ENCODE data around the gene MAN1C1.
A peak's percentile ranks its signal among the peaks of the same experiment; 100 is the strongest.

The MAN1C1 gene

GRCh38 chr1:25614501-25615171 is 2.0 kb upstream of the MAN1C1 start:
- TF ChIP-seq CTCF (IDR thresholded peaks at IDR 0.05): no peak
- H3K4me2 ChIP-seq (ENCODE audit: low read length): no peak overlapping the region
- no peaks in the 10 kb centered on the region for H3K4me1 ChIP-seq
- H3K9me3 ChIP-seq (ENCODE audit: control insufficient read depth, low read length): no peaks in the 10 kb centered on the region
- H3K4me3 ChIP-seq (ENCODE audit: low read depth, low read length): no peak overlapping the region
- no peaks in the 10 kb centered on the region for H3K36me3 ChIP-seq (ENCODE audit: control insufficient read depth, insufficient read depth, low read length)
- H3K79me2 ChIP-seq: no peaks in the 10 kb centered on the region
- H3K9ac ChIP-seq: no peak overlapping the region
- H3K27ac ChIP-seq: no peak overlapping the region
- no peaks in the 10 kb centered on the region for H3K27me3 ChIP-seq (ENCODE audit: control insufficient read depth, insufficient read depth, low read length)
- no peak overlapping the region for H2AFZ ChIP-seq

GRCh38 chr1:25615172-25615541 is 1.4 kb upstream of the MAN1C1 start:
- Histone ChIP-seq H3K9ac (no peak overlapping the region), H2AFZ (no peak overlapping the region), H3K4me3 (ENCODE audit: low read depth, low read length) (no peak overlapping the region), H3K4me2 (ENCODE audit: low read length) (no peak overlapping the region), H3K9me3 (ENCODE audit: control insufficient read depth, low read length) (no peaks in the 10 kb centered on the region), H3K36me3 (ENCODE audit: control insufficient read depth, insufficient read depth, low read length) (no peaks in the 10 kb centered on the region), H3K27ac (no peak overlapping the region), H3K27me3 (ENCODE audit: control insufficient read depth, insufficient read depth, low read length) (no peaks in the 10 kb centered on the region), H3K4me1 (no peaks in the 10 kb centered on the region), H3K79me2 (no peaks in the 10 kb centered on the region)
- TF ChIP-seq CTCF (IDR thresholded peaks at IDR 0.05): no peak

GRCh38 chr1:25615563-25616094 is 962 bp upstream of the MAN1C1 start:
- no peaks in the 10 kb centered on the region for H3K27me3 ChIP-seq (ENCODE audit: control insufficient read depth, insufficient read depth, low read length)
- H3K9ac ChIP-seq: no peak overlapping the region

GRCh38 chr1:25616987-25617624 is 515 bp downstream of the MAN1C1 start:
- H3K4me1 ChIP-seq: no peaks in the 10 kb centered on the region
- no peaks in the 10 kb centered on the region for H3K27me3 ChIP-seq (ENCODE audit: control insufficient read depth, insufficient read depth, low read length)
- H3K27ac ChIP-seq: peak overlapping the region; percentile 29

More at GRCh38 chr1:25615563-25616094, 962 bp upstream of the MAN1C1 start:
- Histone ChIP-seq H2AFZ (peak overlapping the region; percentile 83), H3K9me3 (ENCODE audit: control insufficient read depth, low read length) (no peaks in the 10 kb centered on the region), H3K36me3 (ENCODE audit: control insufficient read depth, insufficient read depth, low read length) (no peaks in the 10 kb centered on the region), H3K79me2 (no peaks in the 10 kb centered on the region), H3K27ac (peak overlapping the region; percentile 64), H3K4me2 (ENCODE audit: low read length) (peak overlapping the region; percentile 82), H3K4me1 (no peaks in the 10 kb centered on the region), H3K4me3 (ENCODE audit: low read depth, low read length) (peak overlapping the region; percentile 59)
- no peak for TF ChIP-seq CTCF (IDR thresholded peaks at IDR 0.05)

More at GRCh38 chr1:25616987-25617624, 515 bp downstream of the MAN1C1 start:
- Histone ChIP-seq H2AFZ (peak overlapping the region; percentile 73), H3K4me3 (ENCODE audit: low read depth, low read length) (peak overlapping the region; percentile 74), H3K36me3 (ENCODE audit: control insufficient read depth, insufficient read depth, low read length) (no peaks in the 10 kb centered on the region), H3K9me3 (ENCODE audit: control insufficient read depth, low read length) (no peaks in the 10 kb centered on the region), H3K4me2 (ENCODE audit: low read length) (peak overlapping the region; percentile 95), H3K9ac (no peak overlapping the region), H3K79me2 (no peaks in the 10 kb centered on the region)
- no peak for TF ChIP-seq CTCF (IDR thresholded peaks at IDR 0.05)

All from parathyroid adenoma (tissue), 2 donors.